GM18519 (cell line): ENCODE results near the gene SFRP4.
"Not testable (repeated sequence)": the region's sequence is repeated elsewhere in the genome, so short reads cannot be mapped to it uniquely, and the experiment has no call there.

Experiments
- ATAC-seq: cut with Tn5 transposase; IDR thresholded peaks from one replicate; pipeline ENCODE4 v1.9.1; 2021; ENCODE audit warnings: mild to moderate bottlenecking, moderate library complexity; ENCODE audit not compliant: unreplicated experiment, low FRiP score

The SFRP4 gene

DNA sequence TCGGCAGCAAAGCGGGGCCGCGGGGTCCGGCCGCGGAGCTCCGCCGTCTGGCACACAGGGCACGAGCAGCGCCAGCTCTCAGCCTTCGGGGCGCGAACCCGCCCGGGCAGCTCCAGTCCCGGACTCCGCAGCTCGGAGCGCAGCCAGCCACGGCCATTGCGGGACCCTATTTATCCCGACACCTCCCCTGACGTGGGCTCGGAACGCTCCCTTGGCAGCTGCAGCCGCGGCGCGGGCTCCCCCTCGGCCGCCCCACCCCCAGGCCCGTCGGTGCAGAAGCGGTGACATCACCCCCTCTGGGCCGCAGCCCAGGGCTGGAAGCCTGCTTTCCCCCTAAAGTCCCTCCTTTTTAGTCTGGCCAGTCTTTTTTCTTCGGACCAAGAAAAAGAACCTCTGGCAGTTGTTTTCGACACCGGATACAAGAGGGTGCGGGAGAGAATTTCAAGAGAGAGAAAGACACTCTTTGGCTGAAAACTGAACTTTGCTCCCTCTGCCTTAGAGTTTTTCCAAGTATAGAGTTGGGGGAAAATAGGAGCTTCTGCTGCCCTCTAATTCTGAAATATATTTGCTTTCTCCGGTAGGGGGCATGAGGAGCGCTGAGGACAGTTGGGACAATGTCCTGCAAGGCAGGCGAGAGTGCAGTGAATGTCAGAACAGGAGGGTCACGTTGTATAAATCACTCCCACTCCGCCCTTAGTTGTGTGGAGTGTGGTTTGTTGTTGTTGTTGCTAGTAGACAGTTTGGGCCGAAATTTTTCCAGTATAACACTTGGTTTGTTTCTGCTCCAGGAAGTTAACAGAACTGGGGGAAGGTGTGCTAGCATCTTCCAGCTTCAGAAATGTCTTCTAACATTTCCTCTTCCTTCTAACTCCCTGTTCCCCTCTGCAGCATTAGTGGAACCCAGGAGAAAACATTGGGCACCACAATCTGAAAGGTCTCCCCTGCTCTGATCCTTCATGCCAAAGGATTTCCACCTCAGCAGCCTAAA is at the start of gene SFRP4:
TSS of gene SFRP4 (minus strand) at position 145 of the 988 bp plus-strand sequence. CDS start 280 bp downstream, outside the sequence.
- ATAC-seq: peak; percentile 42

DNA sequence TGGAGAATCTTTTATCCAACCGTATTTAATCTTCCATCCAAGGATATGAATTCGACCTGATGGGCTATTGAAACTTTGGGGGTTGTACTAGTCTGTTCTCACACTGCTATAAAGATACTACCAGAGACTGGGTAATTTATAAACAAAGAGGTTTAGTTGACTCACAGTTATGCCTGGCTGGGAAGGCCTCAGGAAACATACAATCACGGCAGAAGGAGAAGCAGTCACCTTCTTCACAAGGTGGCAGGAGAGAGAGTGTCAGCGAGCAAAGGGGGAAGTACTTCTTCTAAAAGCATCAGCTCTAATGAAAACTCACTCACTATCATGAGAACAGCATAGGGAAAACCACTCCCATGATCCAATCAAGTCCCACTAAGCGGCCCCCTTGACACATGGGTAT is 47.6 kb upstream of the SFRP4 start:
- no peak for ATAC-seq

DNA sequence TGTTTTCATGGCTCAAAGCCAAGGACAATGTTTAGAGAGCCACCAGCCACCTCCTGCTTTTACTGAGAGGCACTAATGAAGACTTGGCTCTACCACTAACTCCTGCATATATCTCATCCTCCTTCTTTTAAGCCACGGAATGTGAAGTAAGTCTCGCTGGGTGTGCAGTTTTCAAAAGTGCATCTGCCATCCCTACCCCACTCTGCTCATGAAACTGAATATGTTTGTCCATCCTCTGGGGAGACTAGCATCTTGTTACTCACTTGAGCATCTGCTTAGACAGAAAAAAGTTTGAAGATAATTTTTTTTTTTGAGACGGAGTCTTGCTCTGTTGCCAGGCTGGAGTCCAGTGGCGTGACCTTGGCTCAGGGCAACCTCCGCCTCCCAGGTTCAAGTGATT is 44.6 kb upstream of the SFRP4 start:
- no peak for ATAC-seq

DNA sequence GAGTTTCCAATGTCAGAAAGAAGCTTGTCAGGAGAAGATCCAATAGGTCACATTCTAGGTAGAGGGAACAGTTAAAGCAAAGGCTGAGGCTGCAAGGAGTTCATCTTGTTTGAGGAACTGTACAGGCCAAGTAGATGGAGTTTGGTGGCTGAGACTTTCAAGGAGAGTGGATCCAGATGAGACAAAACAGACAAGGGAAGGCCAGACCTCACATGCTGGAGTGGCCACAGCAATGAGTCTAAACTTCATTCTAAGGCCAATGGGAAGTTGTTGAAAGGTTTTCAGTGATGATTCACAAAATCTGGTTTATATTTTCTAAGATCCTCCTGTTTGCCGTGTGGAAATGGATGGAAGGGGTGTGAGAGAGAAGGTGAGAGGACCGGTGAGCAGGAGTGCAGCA is 43.9 kb upstream of the SFRP4 start:
- no peak for ATAC-seq

DNA sequence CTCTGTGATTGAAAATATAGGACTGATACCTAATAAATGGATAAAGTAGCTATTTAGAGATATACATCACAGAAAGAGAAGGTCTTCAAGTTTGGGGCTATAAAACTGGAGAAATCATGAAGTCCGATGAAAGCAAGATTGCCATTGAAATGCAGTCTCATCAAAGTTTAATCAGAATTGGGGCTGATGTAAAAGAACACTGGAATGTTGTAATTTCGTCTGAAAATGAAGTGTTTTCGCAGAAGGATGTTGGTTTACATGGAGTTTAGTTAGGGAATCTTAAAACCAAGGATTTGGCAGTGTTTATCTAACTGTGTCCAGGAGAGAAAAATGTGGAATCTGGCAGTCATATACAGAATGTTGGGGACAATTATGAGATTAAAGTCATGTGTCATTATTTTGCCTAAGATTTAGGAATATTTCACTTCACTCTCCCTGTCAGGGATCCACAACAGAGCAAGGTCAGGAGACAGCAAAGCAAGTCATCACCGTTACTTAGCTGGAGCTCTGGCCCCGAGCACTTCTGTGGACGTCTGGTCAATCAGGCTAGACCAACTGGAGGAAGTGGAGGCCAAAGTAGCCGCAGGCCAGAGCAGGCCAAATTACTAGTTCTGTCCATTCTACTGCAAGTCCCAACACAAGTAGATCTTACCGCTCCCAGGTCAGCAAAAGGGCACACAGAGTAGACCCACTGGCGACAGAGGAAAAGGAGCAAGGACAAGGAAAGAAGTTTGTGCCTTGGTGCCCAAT is 40.8 kb upstream of the SFRP4 start:
- ATAC-seq: no peak

DNA sequence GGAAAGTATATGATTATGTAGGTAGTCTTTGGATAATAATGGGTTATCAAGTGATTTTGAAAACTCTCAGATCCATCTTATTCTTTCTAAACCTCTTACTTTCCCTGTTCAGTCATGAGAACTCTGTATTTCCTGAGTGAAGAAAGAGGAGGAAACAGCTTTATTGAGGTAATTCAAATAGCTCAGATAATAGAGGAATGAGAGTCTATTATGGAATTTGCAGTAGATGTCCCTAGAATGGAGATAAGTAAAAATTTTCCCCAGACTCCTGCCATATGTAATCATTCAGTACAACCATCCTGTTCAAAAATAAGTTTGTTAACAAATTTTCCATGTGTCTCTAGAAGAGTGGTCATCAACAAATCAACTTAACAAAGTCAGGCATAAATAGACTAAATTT is 40.2 kb upstream of the SFRP4 start:
- no peak for ATAC-seq

DNA sequence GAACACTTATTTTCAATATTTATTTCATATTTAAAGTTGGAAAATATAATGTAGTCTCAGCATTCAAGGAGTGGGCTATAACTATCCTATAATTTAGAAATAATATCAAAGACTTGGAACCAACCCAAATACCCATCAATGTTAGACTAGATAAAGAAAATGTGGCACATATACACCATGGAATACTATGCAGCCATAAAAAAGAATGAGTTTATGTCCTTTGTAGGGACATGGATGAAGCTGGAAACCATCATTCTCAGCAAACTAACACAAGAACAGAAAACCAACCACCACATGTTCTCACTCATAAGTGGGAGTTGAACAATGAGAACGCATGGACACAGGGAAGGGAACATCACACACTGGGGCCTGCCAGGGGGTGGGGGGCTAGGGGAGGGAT is 37.6 kb upstream of the SFRP4 start:
- not testable (repeated sequence) for ATAC-seq

DNA sequence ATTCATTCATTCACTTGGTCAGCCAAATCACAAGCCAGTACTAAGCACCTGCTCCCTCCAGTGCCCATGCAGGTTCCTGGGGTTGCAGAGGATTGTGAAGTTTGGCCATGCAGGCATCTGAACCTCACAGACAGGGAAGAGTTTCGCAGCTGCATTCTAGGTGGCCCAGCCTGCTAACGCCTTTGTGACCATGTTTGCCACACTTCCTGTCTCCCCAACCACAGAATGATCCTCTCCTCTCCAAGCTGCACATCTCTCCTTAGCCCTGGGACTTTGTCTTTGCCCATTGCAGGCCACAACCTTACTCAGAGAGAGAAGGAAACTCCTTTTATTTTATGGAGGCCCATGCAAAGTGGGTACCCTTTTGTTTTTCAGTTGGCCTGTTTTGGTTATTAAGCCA is 35.6 kb upstream of the SFRP4 start:
- no peak for ATAC-seq

DNA sequence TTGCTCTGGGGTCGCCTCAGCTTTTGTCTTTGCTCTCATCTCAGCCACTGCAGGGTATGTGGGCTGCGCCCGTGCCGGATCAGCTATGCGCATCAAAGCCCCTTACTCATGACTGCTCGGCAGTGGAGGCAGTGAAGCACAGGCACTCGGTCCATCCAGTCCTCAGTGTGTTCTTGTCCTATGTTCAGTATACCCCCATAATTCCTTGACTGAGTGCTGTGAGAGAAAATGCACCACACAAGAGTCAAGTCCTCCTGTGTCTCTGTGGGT is 31.3 kb upstream of the SFRP4 start:
- ATAC-seq: no peak

DNA sequence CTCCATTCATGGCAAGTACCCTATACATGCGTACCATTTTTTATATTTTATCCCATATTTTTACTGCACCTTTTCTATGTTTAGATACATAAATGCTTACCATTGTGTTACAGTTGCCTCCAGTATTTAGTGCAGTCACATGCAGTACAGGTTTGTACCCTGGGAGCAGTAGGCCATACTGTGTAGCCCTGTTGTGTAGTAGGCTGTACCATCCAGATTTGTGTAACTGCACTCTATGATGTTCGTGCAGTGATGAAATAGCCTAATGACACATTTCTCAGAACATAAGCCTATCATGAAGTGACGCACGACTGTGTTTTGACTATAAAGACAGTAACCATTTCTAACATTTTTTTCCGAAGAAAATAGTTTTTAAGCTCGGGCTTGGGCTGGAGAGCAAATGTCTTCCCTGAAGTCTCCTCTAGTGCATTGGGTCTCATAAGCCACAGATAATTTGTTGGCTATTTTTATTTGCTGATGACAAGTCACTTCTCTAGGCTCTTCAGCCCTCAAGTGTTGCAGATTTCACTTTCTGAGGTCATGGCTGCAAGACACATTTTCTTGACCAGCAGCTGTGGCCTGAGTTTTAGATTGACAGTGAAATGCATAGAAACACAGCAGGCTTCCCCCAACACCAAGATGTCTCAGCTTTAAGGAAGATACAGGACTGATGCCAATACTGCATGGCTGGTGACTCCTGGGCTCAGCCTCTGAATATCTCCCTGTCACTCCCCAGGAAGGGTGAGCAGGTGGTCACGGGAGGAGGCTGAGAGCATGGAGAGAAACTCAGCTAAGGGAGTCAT is 30.7 kb upstream of the SFRP4 start:
- no peak for ATAC-seq

DNA sequence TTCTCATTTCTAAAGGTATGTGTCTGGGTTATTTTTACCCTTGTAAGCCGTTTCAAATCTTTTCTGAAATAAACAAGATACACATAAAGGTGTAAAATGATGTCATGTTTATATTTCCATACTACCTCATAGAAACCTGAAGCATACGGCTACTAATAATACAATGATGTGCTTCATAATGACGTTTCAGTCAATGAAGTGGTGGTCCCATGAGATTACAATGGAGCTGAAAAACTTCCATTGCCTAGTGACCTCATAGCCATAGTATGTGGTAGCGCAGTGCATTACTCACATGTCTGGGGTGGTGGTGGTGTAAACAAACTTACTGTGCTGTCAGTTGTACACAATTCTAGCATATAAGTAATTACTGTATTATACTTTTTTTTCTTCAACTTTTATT is 28.7 kb upstream of the SFRP4 start:
- ATAC-seq: no peak

DNA sequence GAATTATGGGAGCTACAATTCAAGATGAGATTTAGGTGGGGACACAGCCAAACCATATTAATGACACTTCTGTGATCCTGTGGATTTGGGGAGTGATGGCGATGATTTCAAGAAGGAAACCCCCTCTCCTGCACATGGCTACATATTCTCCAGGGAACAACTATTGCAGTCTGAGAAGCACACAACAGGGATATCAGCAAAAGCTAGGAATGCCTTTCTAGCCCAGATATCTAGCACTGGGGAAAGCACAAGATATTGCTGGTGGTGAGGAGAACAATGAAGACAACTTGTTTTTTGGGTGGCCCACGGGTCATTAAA is 28.1 kb upstream of the SFRP4 start:
- ATAC-seq: no peak

DNA sequence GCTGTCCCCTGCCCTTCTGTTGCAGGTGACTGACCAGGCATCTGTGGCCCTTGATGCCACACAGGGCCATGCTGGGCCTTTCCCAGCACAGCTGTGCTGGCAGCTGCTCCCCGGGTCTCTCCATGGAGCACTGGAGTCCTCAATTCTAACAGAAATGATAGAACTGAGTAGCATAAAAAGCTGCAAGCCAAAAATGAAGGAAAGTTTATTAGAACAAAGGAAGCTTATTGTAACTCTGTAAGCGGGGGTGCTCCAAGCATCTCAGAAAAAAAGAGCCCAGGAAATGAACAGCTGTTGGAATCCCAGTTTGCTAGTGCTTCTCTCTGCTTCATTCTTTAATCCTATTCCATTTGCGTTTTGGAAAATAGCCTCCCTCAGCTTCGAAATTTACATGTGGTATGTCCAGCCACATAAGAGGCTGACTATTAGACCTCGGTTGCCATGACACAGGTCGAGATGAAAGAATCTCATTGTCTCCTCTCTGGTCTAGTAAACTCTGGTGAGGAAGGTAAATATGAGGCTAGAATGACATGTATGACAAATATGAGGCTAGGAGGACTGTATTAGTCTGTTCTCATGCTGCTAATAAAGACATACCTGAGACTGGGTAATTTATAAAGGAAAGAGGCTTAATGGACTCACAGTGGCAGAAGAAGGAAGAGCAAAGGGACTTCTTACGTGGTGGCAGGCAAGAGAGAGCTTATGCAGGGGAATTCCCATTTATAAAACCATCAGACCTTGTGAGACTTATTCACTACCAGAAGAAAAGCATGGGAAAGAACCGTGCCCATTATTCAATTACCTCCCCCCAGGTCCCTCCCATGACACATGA is 27.5 kb upstream of the SFRP4 start:
- ATAC-seq: no peak

DNA sequence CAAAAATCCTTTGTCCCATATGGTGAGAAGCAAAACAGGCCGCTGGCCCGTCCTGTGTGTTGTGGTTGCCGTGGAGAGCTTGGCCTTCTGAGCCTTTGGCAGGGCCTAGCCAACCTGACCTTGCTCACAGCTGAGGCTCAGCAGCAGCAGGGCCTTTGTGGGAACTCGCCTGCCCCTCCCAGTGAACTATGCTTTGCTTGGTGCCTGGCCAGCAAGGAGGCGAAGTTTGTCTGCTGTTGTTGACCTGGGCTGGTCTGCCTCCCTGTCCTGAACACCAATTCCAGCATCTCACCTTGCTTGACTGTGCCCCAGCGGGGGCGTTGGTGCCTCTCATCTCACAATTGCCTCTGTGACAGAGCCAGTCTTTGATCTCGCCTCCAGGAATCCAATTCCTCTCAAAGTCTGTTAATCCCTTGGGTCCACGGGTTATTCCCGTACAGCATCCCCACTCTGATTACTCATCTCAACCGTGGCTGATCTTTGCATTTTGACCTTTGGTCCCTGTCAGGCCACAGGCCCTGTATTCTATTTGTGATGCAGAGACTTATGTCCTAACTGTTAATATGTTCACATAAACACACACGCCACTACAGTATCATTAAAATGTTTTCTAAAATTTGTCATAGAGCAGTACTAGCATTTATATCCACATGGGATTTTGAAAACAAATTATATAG is 26.5 kb upstream of the SFRP4 start:
- ATAC-seq: no peak

DNA sequence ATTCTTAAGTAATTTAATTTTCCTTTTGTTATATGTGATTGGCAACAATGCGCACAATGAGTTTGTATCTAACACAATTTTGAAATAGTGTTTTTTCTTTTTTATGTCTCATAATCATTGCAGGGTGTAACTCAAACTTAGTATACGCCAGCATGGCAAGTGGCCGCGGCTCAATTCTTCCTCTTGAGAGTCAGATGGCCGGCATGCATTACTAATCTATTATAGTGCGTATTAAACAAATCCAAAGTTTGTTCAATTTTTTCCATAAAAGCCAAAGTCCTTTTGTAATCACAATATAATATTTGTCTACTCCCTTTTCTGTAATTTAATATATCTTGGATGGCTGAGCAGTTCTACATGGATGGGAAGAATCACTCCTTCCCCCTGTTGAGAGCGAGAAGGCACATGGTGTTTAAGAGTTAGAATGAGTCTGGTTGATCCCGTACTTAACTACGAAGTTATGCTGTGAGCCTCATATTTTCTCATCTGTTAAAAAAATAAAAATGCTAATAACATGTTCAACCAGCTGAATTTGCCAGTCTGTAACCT is 16.5 kb upstream of the SFRP4 start:
- ATAC-seq: no peak

DNA sequence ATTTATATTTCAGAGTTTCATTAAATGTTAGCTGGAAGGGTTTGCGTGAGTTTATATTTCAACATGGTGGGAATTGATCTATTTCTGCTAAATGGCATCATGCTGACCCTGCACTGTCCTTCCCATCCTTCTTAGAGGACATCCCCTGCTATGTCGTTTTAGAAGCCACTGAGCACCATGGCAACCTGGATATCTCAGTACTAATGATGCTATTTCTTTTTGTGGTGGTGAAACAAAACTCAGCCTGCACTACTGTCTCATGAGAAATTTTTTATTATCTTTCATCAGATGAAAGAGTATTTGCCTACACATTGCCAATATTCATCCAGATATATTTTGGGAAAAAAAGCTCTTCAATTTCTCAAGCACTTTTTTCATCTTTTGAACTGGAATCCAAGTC is 15.9 kb upstream of the SFRP4 start:
- no peak for ATAC-seq

DNA sequence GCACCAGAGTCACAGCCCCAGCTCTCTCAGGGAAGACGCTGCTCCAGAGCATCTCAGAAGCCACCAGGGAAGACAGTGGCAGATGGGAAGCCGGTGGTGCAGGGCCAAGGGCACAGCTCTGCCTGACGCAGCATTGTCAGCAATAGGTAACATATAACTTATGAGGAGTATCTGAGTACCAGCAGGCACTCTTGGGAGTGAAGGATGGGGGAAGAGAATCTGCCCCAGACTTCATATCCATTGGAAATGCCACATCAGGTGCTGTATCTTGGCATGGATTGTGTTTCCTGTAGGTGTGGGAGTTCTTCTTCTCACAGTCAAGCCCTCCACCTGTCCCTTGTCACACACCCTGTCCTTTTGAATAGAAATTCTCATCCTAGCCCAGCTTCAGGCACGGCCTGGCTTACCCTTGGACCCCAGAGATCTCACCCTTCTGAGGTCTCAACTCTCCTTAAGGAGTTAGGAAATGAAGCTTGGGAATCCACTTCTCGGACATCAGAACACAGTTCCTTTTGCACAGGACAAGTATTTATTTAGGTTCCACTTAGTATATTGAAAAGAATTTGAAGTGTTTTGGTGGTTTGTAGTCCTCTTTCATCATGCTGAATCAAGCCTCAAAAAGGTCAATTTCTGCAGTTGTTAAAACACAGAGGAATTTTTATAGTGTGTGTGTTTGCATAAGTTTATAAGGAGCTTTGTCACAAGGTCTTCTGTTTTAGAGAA is 13.8 kb upstream of the SFRP4 start:
- ATAC-seq: no peak

DNA sequence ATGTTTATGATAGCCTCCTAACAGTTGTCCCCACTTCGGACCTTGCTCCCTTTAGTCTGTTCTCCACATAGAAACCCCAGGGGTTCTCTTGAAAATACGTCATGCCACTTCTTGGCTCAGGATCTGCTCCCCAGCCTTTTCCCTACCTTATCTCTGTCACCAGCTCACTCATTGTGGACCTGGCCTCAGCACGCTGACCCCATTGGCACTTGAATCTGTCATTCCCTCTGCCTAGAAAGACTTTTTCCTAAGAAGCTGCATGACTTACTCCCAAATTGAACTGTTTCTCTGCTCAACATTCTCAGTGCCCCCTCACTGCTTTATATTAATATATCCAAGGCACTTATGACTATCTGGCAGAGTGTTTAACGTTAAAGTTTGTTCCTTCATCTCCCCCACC is 12.3 kb upstream of the SFRP4 start:
- ATAC-seq: no peak
